Measurements from ENCODE around the gene PDILT. TPM values are rescaled to one million over a fixed set of nuclear protein-coding genes. Genes with fewer than 3 reads are reported as not detected.

Gene PDILT
- total and polyA plus RNA-seq, 2 donors (not counting 3 experiments of a cell fraction or from before 2014, with no cell fraction given) = not detected

- H3K36me3 ChIP-seq (ENCODE audit: control insufficient read depth in 2 of 2, extremely low read depth in 1 of 2, insufficient read depth in 2 of 2, low read length in 2 of 2) = no peaks in the 10 kb centered on the region
- no TSS peak for BruUV-seq (replicated peaks)
- H3K9me3 ChIP-seq (replicated peaks; ENCODE audit: control insufficient read depth, insufficient read depth, low read length) = no peaks in the 10 kb centered on the region
- no peak for DNase-seq (ENCODE audit: low read depth, low spot score)
- no peaks in the 10 kb centered on the region for H3K4me1 ChIP-seq (ENCODE audit: control insufficient read depth, extremely low read depth, insufficient read depth, low read length)
- H3K4me3 ChIP-seq (replicated peaks in 1 of 3; ENCODE audit: insufficient read depth in 1 of 3, low read depth in 1 of 3, low read length in 3 of 3) = no peak overlapping the region
- no peak overlapping the region for H3K27ac ChIP-seq (ENCODE audit: insufficient read depth, low read depth, low read length)
- no peak overlapping the region for H2AFZ ChIP-seq (ENCODE audit: low read depth, low read length)
- intact Hi-C loops (cut with micrococcal nuclease) = no loop called here
- H3K4me2 ChIP-seq (ENCODE audit: insufficient read depth, low read length) = no peak overlapping the region
- H4K20me1 ChIP-seq (replicated peaks; ENCODE audit: control insufficient read depth, extremely low read depth, insufficient read depth, low read length) = no peaks in the 10 kb centered on the region
- ChIA-PET POLR2A (no interaction called here), CTCF (no interaction called here)
- no peak for FAIRE-seq
- H3K27me3 ChIP-seq (ENCODE audit: control insufficient read depth in 2 of 2, insufficient read depth in 2 of 2, low read length in 2 of 2) = no peaks in the 10 kb centered on the region
- no peak overlapping the region for H3K9ac ChIP-seq (replicated peaks; ENCODE audit: extremely low read depth, insufficient read depth, low read length)
- dilution Hi-C loops (cut with MboI; ENCODE audit: extremely low pct_ligation_motif_present, low sequenced_read_pairs) = no loop called here
- H3K9me1 ChIP-seq (replicated peaks; ENCODE audit: control insufficient read depth, extremely low read depth, insufficient read depth, low read length) = no peaks in the 10 kb centered on the region
- no peaks in the 10 kb centered on the region for H3K79me2 ChIP-seq (ENCODE audit: control insufficient read depth, insufficient read depth, low read length)
- TF ChIP-seq JUN (IDR thresholded peaks at IDR 0.05; ENCODE audit: borderline replicate concordance, insufficient read depth, insufficient read length, low read depth) (no peak), MAX (IDR thresholded peaks at IDR 0.05; ENCODE audit: insufficient read depth, insufficient read length) (no peak), CTCF (IDR thresholded peaks at IDR 0.05; ENCODE audit: extremely low read depth in 1 of 2, insufficient read depth in 1 of 2, low read depth in 1 of 2, low read length in 2 of 2) (no peak), EZH2 (IDR thresholded peaks at IDR 0.05; ENCODE audit: borderline replicate concordance, low read depth, low read length, severe bottlenecking) (no peak), POLR2AphosphoS5 (IDR thresholded peaks at IDR 0.05; ENCODE audit: insufficient read depth, low read depth, low read length) (no peak), POLR2A (IDR thresholded peaks at IDR 0.05; ENCODE audit: low read depth, low read length) (no peak), FOS (IDR thresholded peaks at IDR 0.05; ENCODE audit: borderline replicate concordance, insufficient read depth, low read length) (no peak), MYC (IDR thresholded peaks at IDR 0.05; ENCODE audit: low read depth, low read length) (no peak), GATA2 (IDR thresholded peaks at IDR 0.05; ENCODE audit: insufficient read depth, insufficient read length, low read depth, low read length) (no peak)
Observed at GRCh38 chr16:20326321-20326720, 78.2 kb downstream of the PDILT start.

All from endothelial cell of umbilical vein (primary cell).